ENCODE measurements around the gene RCOR1. TPM values are rescaled to one million over a fixed set of nuclear protein-coding genes. Genes with fewer than 3 reads are reported as not detected.

Gene RCOR1
- total and polyA plus RNA-seq, 2 experiments from 2014 or later, result 9.9 to 30.2 TPM

GRCh38 chr14:102752239-102752847, 159.9 kb downstream of the RCOR1 start:
- no peak for DNase-seq (ENCODE audit: low spot score)
- TF ChIP-seq EZH2 (IDR thresholded peaks at IDR 0.05; ENCODE audit: borderline replicate concordance) (no peak), EZH2phosphoT487 (IDR thresholded peaks at IDR 0.05; ENCODE audit: low read depth, severe bottlenecking, unreplicated experiment) (no peak)
- Histone ChIP-seq H3K9me3 (ENCODE audit: low read depth) (no peaks in the 10 kb centered on the region), H3K27me3 (no peaks in the 10 kb centered on the region), H3K4me3 (no peak overlapping the region), H4K20me1 (ENCODE audit: insufficient read depth, poor library complexity, severe bottlenecking) (no peaks in the 10 kb centered on the region), H3K27ac (no peak overlapping the region), H3K36me3 (replicated peaks; ENCODE audit: insufficient read depth, low read depth) (no peaks in the 10 kb centered on the region), H3K79me2 (no peaks in the 10 kb centered on the region), H2AFZ (no peak overlapping the region), H3K9me2 (replicated peaks; ENCODE audit: insufficient read depth) (no peaks in the 10 kb centered on the region), H3K4me1 (ENCODE audit: insufficient read depth) (no peaks in the 10 kb centered on the region), H3K4me2 (no peak overlapping the region)
- 85% methylated on average over 12 of the region's 14 CpGs for WGBS (ENCODE audit: low lambda C conversion rate, missing lambda C conversion rate)

- Histone ChIP-seq H3K4me1 (ENCODE audit: insufficient read depth) (no peaks in the 10 kb centered on the region), H3K9me3 (ENCODE audit: low read depth) (no peaks in the 10 kb centered on the region), H3K27ac (no peak overlapping the region), H3K79me2 (no peaks in the 10 kb centered on the region), H3K36me3 (replicated peaks; ENCODE audit: insufficient read depth, low read depth) (no peaks in the 10 kb centered on the region), H3K4me3 (no peak overlapping the region), H2AFZ (no peak overlapping the region), H3K4me2 (no peak overlapping the region), H3K27me3 (no peaks in the 10 kb centered on the region), H3K9me2 (replicated peaks; ENCODE audit: insufficient read depth) (no peaks in the 10 kb centered on the region), H4K20me1 (ENCODE audit: insufficient read depth, poor library complexity, severe bottlenecking) (no peaks in the 10 kb centered on the region)
- WGBS (ENCODE audit: low lambda C conversion rate, missing lambda C conversion rate), result 90% methylated on average over 17 of the region's 17 CpGs
- DNase-seq (ENCODE audit: low spot score), result no peak
- no peak for TF ChIP-seq EZH2phosphoT487 (IDR thresholded peaks at IDR 0.05; ENCODE audit: low read depth, severe bottlenecking, unreplicated experiment)
- no peak for TF ChIP-seq EZH2 (IDR thresholded peaks at IDR 0.05; ENCODE audit: borderline replicate concordance)
- no peak for TF ChIP-seq CTCF (IDR thresholded peaks at IDR 0.05; ENCODE audit: poor library complexity)
These were observed 162.2 kb downstream of the RCOR1 start for GRCh38 chr14:102754370-102755262.

- no peaks in the 10 kb centered on the region for H4K20me1 ChIP-seq (ENCODE audit: insufficient read depth, poor library complexity, severe bottlenecking)
- no peaks in the 10 kb centered on the region for H3K79me2 ChIP-seq
- no peak overlapping the region for H2AFZ ChIP-seq
- DNase-seq (ENCODE audit: low spot score), result no peak
- no peaks in the 10 kb centered on the region for H3K36me3 ChIP-seq (replicated peaks; ENCODE audit: insufficient read depth, low read depth)
- no peaks in the 10 kb centered on the region for H3K9me3 ChIP-seq (ENCODE audit: low read depth)
- TF ChIP-seq EZH2phosphoT487 (IDR thresholded peaks at IDR 0.05; ENCODE audit: low read depth, severe bottlenecking, unreplicated experiment) (no peak), EZH2 (IDR thresholded peaks at IDR 0.05; ENCODE audit: borderline replicate concordance) (no peak), CTCF (IDR thresholded peaks at IDR 0.05; ENCODE audit: poor library complexity) (no peak)
- no peak overlapping the region for H3K27ac ChIP-seq
- H3K9me2 ChIP-seq (replicated peaks; ENCODE audit: insufficient read depth), result no peaks in the 10 kb centered on the region
- no peaks in the 10 kb centered on the region for H3K27me3 ChIP-seq
- no peak overlapping the region for H3K4me3 ChIP-seq
- WGBS (ENCODE audit: low lambda C conversion rate, missing lambda C conversion rate), result 97% methylated on average over 11 of the region's 11 CpGs
- no peaks in the 10 kb centered on the region for H3K4me1 ChIP-seq (ENCODE audit: insufficient read depth)
- H3K4me2 ChIP-seq, result no peak overlapping the region
These were observed 165.2 kb downstream of the RCOR1 start for GRCh38 chr14:102757646-102758045.

- Histone ChIP-seq H3K27ac (no peak overlapping the region), H3K9me2 (replicated peaks; ENCODE audit: insufficient read depth) (no peaks in the 10 kb centered on the region)
- DNase-seq (ENCODE audit: low spot score), result no peak
These were observed 165.6 kb downstream of the RCOR1 start for GRCh38 chr14:102758087-102758486.

More at GRCh38 chr14:102758087-102758486, 165.6 kb downstream of the RCOR1 start:
- no peaks in the 10 kb centered on the region for H3K4me1 ChIP-seq (ENCODE audit: insufficient read depth)
- H3K27me3 ChIP-seq, result no peaks in the 10 kb centered on the region
- H3K36me3 ChIP-seq (replicated peaks; ENCODE audit: insufficient read depth, low read depth), result no peaks in the 10 kb centered on the region
- no peak overlapping the region for H2AFZ ChIP-seq
- 95% methylated on average over 5 of the region's 5 CpGs for WGBS (ENCODE audit: low lambda C conversion rate, missing lambda C conversion rate)
- no peak overlapping the region for H3K4me3 ChIP-seq
- no peak overlapping the region for H3K4me2 ChIP-seq
- no peaks in the 10 kb centered on the region for H4K20me1 ChIP-seq (ENCODE audit: insufficient read depth, poor library complexity, severe bottlenecking)
- no peaks in the 10 kb centered on the region for H3K79me2 ChIP-seq
- TF ChIP-seq EZH2phosphoT487 (IDR thresholded peaks at IDR 0.05; ENCODE audit: low read depth, severe bottlenecking, unreplicated experiment) (no peak), EZH2 (IDR thresholded peaks at IDR 0.05; ENCODE audit: borderline replicate concordance) (no peak), CTCF (IDR thresholded peaks at IDR 0.05; ENCODE audit: poor library complexity) (no peak)
- no peaks in the 10 kb centered on the region for H3K9me3 ChIP-seq (ENCODE audit: low read depth)

All from hepatocyte (in vitro differentiated cells).